Subcutaneous adipose tissue (tissue), 4 donors: ENCODE data around the gene ENTPD3. TPM values are rescaled to one million over a fixed set of nuclear protein-coding genes. Genes with fewer than 3 reads are reported as not detected.

Experiments
- total RNA-seq, 4 donors: library from RNA; depleted of rRNA; stranded (reverse); fragments of >200 nt; gene quantifications; one replicate each; pipeline ENCODE4 v1.1.0, GENCODE V29; 2016
- TF ChIP-seq, protein P1 (sequence below): fragments of 450-650 bp; IDR thresholded peaks from one replicate; pipeline ENCODE4 v1.5.1; 2016; ENCODE audit warnings: low read depth, mild to moderate bottlenecking, control low read depth, antibody characterized with exemption, moderate library complexity

The ENTPD3 gene
- total RNA-seq, 4 donors from 2014 or later, result 0.17 to 3.1 (median 1.6) TPM

DNA sequence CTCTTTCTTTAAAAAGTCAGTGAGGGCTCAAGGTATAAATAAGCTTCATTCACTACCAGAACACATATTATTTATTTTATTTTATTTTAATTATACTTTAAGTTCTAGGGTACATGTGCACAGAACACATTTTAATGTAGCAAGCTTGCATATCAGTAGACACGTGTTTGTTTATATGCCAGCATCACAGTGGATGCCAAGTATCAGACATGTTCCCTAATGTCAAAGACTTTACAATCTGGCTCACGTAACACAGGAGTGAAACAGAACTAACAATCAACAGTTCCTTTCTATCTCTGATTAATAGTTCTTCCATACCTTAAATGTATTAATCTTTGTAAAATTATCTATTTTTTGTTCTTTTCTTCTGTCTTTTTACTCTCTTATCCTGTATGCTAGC is 23.3 kb upstream of the ENTPD3 start:
- TF ChIP-seq, protein P1, sequence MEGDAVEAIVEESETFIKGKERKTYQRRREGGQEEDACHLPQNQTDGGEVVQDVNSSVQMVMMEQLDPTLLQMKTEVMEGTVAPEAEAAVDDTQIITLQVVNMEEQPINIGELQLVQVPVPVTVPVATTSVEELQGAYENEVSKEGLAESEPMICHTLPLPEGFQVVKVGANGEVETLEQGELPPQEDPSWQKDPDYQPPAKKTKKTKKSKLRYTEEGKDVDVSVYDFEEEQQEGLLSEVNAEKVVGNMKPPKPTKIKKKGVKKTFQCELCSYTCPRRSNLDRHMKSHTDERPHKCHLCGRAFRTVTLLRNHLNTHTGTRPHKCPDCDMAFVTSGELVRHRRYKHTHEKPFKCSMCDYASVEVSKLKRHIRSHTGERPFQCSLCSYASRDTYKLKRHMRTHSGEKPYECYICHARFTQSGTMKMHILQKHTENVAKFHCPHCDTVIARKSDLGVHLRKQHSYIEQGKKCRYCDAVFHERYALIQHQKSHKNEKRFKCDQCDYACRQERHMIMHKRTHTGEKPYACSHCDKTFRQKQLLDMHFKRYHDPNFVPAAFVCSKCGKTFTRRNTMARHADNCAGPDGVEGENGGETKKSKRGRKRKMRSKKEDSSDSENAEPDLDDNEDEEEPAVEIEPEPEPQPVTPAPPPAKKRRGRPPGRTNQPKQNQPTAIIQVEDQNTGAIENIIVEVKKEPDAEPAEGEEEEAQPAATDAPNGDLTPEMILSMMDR, result no peak

DNA sequence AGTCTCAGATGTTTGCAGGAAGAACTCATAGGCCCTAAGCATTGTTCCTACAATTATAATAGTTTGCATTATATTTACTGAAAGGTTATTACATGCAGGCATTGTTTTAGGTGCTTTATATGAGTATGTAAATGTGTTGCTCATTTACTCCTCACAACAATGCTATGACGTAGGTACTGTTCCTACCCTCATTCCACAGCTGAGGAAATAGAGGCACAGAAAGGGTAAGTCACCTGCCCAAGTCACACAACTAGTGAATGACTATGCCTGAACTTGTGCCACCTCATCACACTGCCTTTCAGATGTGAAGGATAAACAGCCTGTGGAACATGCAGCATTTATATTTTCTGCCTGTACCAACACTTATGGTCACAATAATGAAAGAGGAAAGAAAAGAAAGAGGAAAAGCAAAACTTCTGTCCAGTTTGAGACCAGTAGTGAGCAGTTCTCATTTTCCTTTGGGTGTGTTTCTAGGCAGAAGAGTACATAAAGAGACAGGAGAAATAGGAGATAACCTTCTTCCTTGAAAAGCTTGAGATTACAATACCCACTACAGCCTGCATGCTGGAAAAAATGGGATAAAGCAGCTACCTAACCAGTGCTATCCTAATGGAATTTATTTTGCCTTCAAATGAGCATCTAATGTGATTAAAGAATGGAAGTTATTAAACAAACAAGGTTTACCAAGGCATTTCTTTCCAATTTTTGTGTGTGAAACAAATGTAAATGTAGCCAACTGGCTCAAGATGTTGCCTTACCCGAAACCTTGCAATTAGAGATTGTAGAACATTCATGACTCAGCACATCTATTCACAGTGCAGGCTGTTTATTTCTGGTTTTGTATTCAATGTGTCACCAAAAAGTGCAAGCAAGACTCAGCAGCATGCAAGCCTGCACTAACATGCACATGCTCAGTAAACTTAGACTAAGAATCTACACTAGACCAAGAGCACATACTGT is 20.5 kb upstream of the ENTPD3 start:
- TF ChIP-seq, protein P1, result no peak

- TF ChIP-seq, protein P1, result no peak
Observed at GRCh38 chr3:40369716-40370115, 17.3 kb upstream of the ENTPD3 start.

DNA sequence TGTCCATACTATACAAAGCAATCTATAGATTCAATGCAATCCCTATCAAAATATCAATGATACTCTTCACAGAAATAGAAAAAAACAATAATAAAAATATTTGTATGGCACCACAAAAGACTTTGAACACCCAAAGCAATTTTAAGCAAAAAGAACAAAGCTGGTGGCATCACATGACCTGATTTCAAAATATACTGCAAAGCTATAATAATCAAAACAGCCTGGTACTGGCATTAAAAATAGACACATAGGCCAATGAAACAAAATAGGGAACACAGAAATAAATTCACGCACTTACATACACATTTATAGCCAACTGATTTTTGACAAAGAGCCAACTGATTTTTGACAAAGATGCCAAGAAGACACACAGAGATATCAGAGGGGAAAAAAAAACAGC is 9.2 kb upstream of the ENTPD3 start:
- TF ChIP-seq, protein P1, result no peak

DNA sequence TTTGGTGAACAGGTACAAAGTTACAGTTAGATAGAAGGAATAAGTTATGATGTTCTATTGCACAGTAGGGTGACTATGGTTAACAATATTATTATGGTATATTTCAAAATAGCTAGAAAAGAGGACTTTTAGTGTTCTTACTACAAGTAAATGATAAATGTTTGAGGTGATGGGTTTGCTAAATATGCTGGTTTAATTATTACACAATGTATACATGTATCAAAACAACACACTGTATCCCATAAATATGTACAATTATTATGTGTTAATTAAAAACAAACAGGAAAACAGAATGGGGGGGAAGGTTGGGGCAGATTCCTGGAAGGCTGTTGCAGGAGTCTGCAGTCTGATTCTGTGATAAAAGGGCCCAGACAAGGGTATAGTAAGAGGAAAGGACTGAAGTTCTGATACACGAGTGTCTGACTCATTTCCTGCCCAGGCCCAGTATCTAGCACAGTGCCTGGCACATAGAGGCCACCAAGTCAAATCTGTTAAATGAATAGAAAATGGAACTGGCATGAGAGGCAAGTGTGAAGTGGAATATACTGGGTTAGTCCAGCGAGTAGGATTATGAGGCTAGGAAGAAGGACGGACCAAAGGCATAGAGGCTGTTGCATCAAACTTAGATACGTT is 7.2 kb upstream of the ENTPD3 start:
- TF ChIP-seq, protein P1, result no peak

- TF ChIP-seq, protein P1, result no peak
Observed at GRCh38 chr3:40381904-40382616, 4.9 kb upstream of the ENTPD3 start.

DNA sequence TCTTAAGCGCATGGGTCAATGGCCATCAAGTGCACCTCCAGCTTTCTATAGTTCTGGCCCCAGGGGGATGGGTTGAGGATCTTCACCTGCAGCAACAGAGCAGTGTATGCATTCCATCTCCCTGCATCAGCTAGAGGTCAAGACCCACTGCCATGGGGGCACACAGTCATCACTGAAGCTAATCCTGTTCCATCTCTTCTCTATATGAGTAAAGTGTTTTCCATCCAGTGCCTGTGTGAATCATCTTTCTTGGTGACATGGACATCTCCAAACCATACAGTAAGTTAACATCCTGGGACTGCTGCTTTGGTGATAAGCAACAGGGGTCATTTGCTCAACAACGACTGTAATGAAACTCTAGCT is 4.4 kb upstream of the ENTPD3 start:
- TF ChIP-seq, protein P1, result no peak
